ENCODE results near the gene RFTN1. TPM values are rescaled to one million over a fixed set of nuclear protein-coding genes. Genes with fewer than 3 reads are reported as not detected.

RFTN1 gene
- total RNA-seq, 4 donors from 2014 or later, result 11.2 to 39.5 (median 25.6) TPM

- H3K4me3 ChIP-seq (ENCODE audit: low read depth, poor library complexity, severe bottlenecking), result no peak overlapping the region
- no peak for DNase-seq (ENCODE audit: low spot score in 2 of 2)
- intact Hi-C loops (cut with DNase I; ENCODE audit: low total_unique reads), result no loop called here
- TF ChIP-seq CTCF (IDR thresholded peaks at IDR 0.05) (no peak), POLR2A (IDR thresholded peaks at IDR 0.05) (no peak)
- 85 to 94% methylated on average over 4 of the region's 4 CpGs for whole genome bisulfite sequencing, 2 donors
These were observed 66.4 kb downstream of the RFTN1 start for GRCh38 chr3:16447135-16447534.

GRCh38 chr3:16444344-16444743, 69.2 kb downstream of the RFTN1 start:
- 93 to 100% methylated on average over 6 of the region's 6 CpGs for WGBS, 2 donors
- H3K4me3 ChIP-seq (ENCODE audit: low read depth, poor library complexity, severe bottlenecking), result no peak overlapping the region
- DNase-seq (ENCODE audit: low spot score in 2 of 2), result no peak
- intact Hi-C loops (cut with DNase I; ENCODE audit: low total_unique reads), result no loop called here
- no peak for TF ChIP-seq CTCF (IDR thresholded peaks at IDR 0.05)
- TF ChIP-seq POLR2A (IDR thresholded peaks at IDR 0.05), result no peak

GRCh38 chr3:16442730-16443129, 70.8 kb downstream of the RFTN1 start:
- intact Hi-C loops (cut with DNase I; ENCODE audit: low total_unique reads), result no loop called here
- 100% methylated on average over 1 of the region's 1 CpG for WGBS, 2 donors
- no peak overlapping the region for H3K4me3 ChIP-seq (ENCODE audit: low read depth, poor library complexity, severe bottlenecking)
- no peak for DNase-seq (ENCODE audit: low spot score in 2 of 2)
- TF ChIP-seq CTCF (IDR thresholded peaks at IDR 0.05) (no peak), POLR2A (IDR thresholded peaks at IDR 0.05) (no peak)

GRCh38 chr3:16441371-16441875, 72.1 kb downstream of the RFTN1 start:
- no peak for DNase-seq (ENCODE audit: low spot score in 2 of 2)
- 41 to 44% methylated on average over 5 of the region's 5 CpGs for WGBS, 2 donors
- intact Hi-C loops (cut with DNase I; ENCODE audit: low total_unique reads), result no loop called here

GRCh38 chr3:16439848-16440708, 73.4 kb downstream of the RFTN1 start:
- DNase-seq (ENCODE audit: low spot score in 2 of 2), result no peak
- intact Hi-C loops (cut with DNase I; ENCODE audit: low total_unique reads), result no loop called here
- 82% methylated on average over 13 of the region's 13 CpGs for WGBS, 2 donors
- TF ChIP-seq CTCF (IDR thresholded peaks at IDR 0.05) (no peak), POLR2A (IDR thresholded peaks at IDR 0.05) (no peak)
- no peak overlapping the region for H3K4me3 ChIP-seq (ENCODE audit: low read depth, poor library complexity, severe bottlenecking)

More at GRCh38 chr3:16441371-16441875, 72.1 kb downstream of the RFTN1 start:
- H3K4me3 ChIP-seq (ENCODE audit: low read depth, poor library complexity, severe bottlenecking), result no peak overlapping the region
- TF ChIP-seq CTCF (IDR thresholded peaks at IDR 0.05) (no peak), POLR2A (IDR thresholded peaks at IDR 0.05) (no peak)

All from lower leg skin (tissue), 4 donors.